Panc1 (cell line): ENCODE data around the gene ABCC1. TPM values are rescaled to one million over a fixed set of nuclear protein-coding genes. Genes with fewer than 3 reads are reported as not detected.

Source experiments
- ATAC-seq: fragments of 200-7000 bp; cut with Tn5 transposase; 2 replicates; pipeline ENCODE4 v1.9.1; 2020; ENCODE audit warnings: mild to moderate bottlenecking, moderate library complexity
- BruUV-seq: library from RNA; stranded (reverse); fragments of 400-500 nt; replicated peaks from 2 replicates; lab custom pipeline; 2021; lab: Mats Ljungman, UMichigan
- CTCF ChIA-PET: fragments of 300-600 bp; sonication (Branson Sonifier 250); formaldehyde crosslinking; loops from one replicate; lab custom pipeline; 2022; ENCODE audit warnings: antibody characterized with exemption; lab: Charles Lee
- POLR2A ChIA-PET: fragments of 300-600 bp; sonication (Branson Sonifier 250); formaldehyde crosslinking; loops from one replicate; lab custom pipeline; 2022; ENCODE audit warnings: antibody characterized with exemption; lab: Charles Lee
- DNase-seq: peaks from one replicate; pipeline ENCODE4 v3.0.0-alpha.2; 2010; ENCODE audit warnings: low read depth, low spot score
- H3K27ac ChIP-seq: 2 replicates; pipeline ENCODE4 v1.5.1; 2011; ENCODE audit warnings: mild to moderate bottlenecking, low read length, inconsistent platforms
- H3K27me3 ChIP-seq: fragments of 200-500 bp; sonication (Bioruptor generic); 2 replicates; pipeline ENCODE4 v1.6.0; 2014; ENCODE audit warnings: low read length, inconsistent platforms; ENCODE audit not compliant: control insufficient read depth, insufficient read depth
- H3K36me3 ChIP-seq: fragments of 200-500 bp; sonication (Bioruptor generic); 2 replicates; pipeline ENCODE4 v1.5.1; 2014; ENCODE audit warnings: inconsistent platforms, mild to moderate bottlenecking, low read length, moderate library complexity; ENCODE audit not compliant: control insufficient read depth, insufficient read depth
- H3K4me1 ChIP-seq: 2 replicates; pipeline ENCODE4 v1.5.1; 2011; ENCODE audit warnings: inconsistent platforms, mild to moderate bottlenecking, low read length, moderate library complexity; ENCODE audit not compliant: control insufficient read depth, insufficient read depth
- H3K4me3 ChIP-seq, 2 experiments: 2 replicates each; pipeline ENCODE4 v1.5.1; 2011 to 2012; ENCODE audit warnings: low read depth in 2 of 2, low read length in 2 of 2, mild to moderate bottlenecking in 2 of 2, inconsistent platforms in 1 of 2, moderate library complexity in 1 of 2
- H3K9me3 ChIP-seq: fragments of 200-500 bp; sonication (Bioruptor generic); 2 replicates; pipeline ENCODE4 v1.5.1; 2014; ENCODE audit warnings: low read depth, mild to moderate bottlenecking, inconsistent platforms, low read length, moderate library complexity; ENCODE audit not compliant: control insufficient read depth, insufficient read depth
- CTCF ChIP-seq: fragments of 450-650 bp; IDR thresholded peaks from 2 replicates; pipeline ENCODE4 v1.5.1; 2017; ENCODE audit warnings: mild to moderate bottlenecking
- POLR2AphosphoS5 ChIP-seq: IDR thresholded peaks from 2 replicates; pipeline ENCODE4 v1.6.1; 2012; ENCODE audit warnings: mild to moderate bottlenecking, low read depth, low read length, moderate library complexity
- REST ChIP-seq, 2 experiments: IDR thresholded peaks; 2 replicates each; pipeline ENCODE4 v1.6.1; 2011 to 2012; ENCODE audit warnings: low read depth in 2 of 2, control low read depth in 1 of 2, low read length in 1 of 2, mild to moderate bottlenecking in 1 of 2, moderate library complexity in 1 of 2; ENCODE audit not compliant: insufficient read depth in 1 of 2
- SIN3A ChIP-seq: IDR thresholded peaks from 2 replicates; pipeline ENCODE4 v1.6.1; 2012; ENCODE audit warnings: low read depth, mild to moderate bottlenecking, low read length, moderate library complexity, borderline replicate concordance; ENCODE audit not compliant: insufficient read depth
- TCF7L2 ChIP-seq: IDR thresholded peaks from 2 replicates; pipeline ENCODE4 v1.6.1; 2011; ENCODE audit warnings: mild to moderate bottlenecking, low read depth, low read length, inconsistent platforms
- in situ Hi-C: cut with HindIII; loops from 2 replicates; pipeline ENCODE4 v1.10.0; 2016; ENCODE audit warnings: low sequenced_read_pairs, low pct_unique_long_range_greater_than_20kb
- intact Hi-C: fragments of 100-400 bp; cut with micrococcal nuclease; formaldehyde crosslinking; loops from one replicate; pipeline ENCODE4 v1.10.0; 2022; ENCODE audit not compliant: unreplicated experiment
- total RNA-seq: library from RNA; stranded (reverse); gene quantifications from one replicate; pipeline ENCODE4 v1.2.1, GENCODE V29; 2021; ENCODE audit not compliant: unreplicated experiment

The ABCC1 gene
- total RNA-seq, 1 experiment from 2014 or later, result 296 TPM

- Histone ChIP-seq H3K4me1 (peaks cover 26% of the 10 kb centered on the region), H3K9me3 (no peaks in the 10 kb centered on the region), H3K36me3 (peaks cover 24% of the 10 kb centered on the region; the same call in 1 of the 2 replicates), H3K27me3 (no peaks in the 10 kb centered on the region), H3K27ac (no peak overlapping the region), H3K4me3 (no peak overlapping the region)
- DNase-seq (no peak), ATAC-seq (no peak)
- peak; percentile 71; the same call in 1 of the 2 replicates for TF ChIP-seq TCF7L2
- TF ChIP-seq SIN3A, result no peak
- POLR2A ChIA-PET, result no interaction called here
- no TSS peak for BruUV-seq
- intact Hi-C loops, result no loop called here
- CTCF ChIA-PET, result interaction anchor here (0.6 kb wide), 2 partner anchors 13 to 237 kb away, joined by 3 to 6 read pairs; no protein-coding TSS in a partner anchor
- in situ Hi-C loops, result no loop called here
Observed at GRCh38 chr16:16096858-16097213, 147.4 kb downstream of the ABCC1 start.

- Histone ChIP-seq H3K4me1 (peaks cover 19% of the 10 kb centered on the region), H3K36me3 (peaks cover 24% of the 10 kb centered on the region; the same call in 1 of the 2 replicates), H3K27ac (no peak overlapping the region), H3K4me3 (no peak overlapping the region), H3K27me3 (no peaks in the 10 kb centered on the region), H3K9me3 (no peaks in the 10 kb centered on the region)
- ATAC-seq (no peak), DNase-seq (no peak)
- TF ChIP-seq TCF7L2 (no peak), REST (IDR thresholded peaks at IDR 0.05; ENCODE audit: insufficient read depth in 1 of 2, low read depth in 2 of 2, low read length in 1 of 2) (no peak), SIN3A (no peak), CTCF (no peak), POLR2AphosphoS5 (no peak)
- ChIA-PET POLR2A (no interaction called here), CTCF (no interaction called here)
- no TSS peak for BruUV-seq
- intact Hi-C loops (no loop called here), in situ Hi-C loops (no loop called here)
Observed at GRCh38 chr16:16099320-16099719, 149.9 kb downstream of the ABCC1 start.

- TF ChIP-seq SIN3A, result no peak
- TF ChIP-seq POLR2AphosphoS5, result no peak
- no peak for TF ChIP-seq REST (IDR thresholded peaks at IDR 0.05; ENCODE audit: insufficient read depth in 1 of 2, low read depth in 2 of 2, low read length in 1 of 2)
- no peak for TF ChIP-seq TCF7L2
- ChIA-PET CTCF (no interaction called here), POLR2A (no interaction called here)
- H3K27me3 ChIP-seq, result no peaks in the 10 kb centered on the region
- in situ Hi-C loops, result no loop called here
- no peak overlapping the region for H3K4me3 ChIP-seq
- no TSS peak for BruUV-seq
- ATAC-seq (no peak), DNase-seq (no peak)
- intact Hi-C loops, result no loop called here
- H3K4me1 ChIP-seq, result peaks cover 18% of the 10 kb centered on the region
- H3K27ac ChIP-seq, result no peak overlapping the region
- H3K36me3 ChIP-seq, result peaks cover 23% of the 10 kb centered on the region; the same call in 1 of the 2 replicates
- H3K9me3 ChIP-seq, result no peaks in the 10 kb centered on the region
Observed at GRCh38 chr16:16100631-16101030, 151.2 kb downstream of the ABCC1 start.
